Measurements from ENCODE around the gene CDK10.
"Not testable (repeated sequence)": the region's sequence is repeated elsewhere in the genome, so short reads cannot be mapped to it uniquely, and the experiment has no call there.

Gene CDK10

DNA sequence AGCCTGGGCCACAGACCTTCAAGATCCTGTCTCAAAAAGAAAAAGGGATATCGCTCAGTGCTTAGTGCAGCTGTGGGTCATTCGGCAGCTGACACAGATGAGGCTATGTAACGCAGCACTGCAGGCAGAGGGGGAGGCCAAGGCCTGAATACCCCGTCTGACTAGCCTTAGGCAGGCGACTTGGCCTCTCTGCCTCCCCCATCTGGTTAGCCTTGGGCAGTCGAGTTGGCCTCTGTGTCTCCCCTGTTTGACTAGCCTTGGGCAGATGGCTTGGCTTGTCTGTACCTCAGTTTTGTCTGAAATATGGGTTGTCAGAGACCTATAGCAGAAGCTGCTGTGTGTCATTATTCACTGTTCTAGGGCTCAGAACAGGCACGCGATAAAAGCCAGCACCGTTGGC lies 18.9 kb upstream of the CDK10 start:
- H3K27ac ChIP-seq: no peak overlapping the region

DNA sequence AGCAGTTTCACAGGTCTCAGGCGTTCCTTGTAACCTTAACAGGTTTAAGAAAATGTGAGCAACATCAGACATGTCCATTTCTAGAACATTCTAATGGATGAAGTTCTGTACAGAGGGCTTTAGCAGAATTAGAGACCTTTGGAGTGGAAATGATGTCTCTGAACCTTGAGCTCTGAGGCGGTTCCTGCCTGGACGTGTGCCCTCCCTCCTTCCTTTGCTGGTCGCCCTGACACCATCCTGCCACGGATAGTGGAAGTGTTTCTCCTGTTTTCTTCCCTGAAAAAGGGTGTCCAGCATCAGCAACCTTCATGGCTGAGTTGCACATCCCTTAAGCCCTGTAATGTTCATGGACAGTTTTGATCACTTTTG lies 17.7 kb upstream of the CDK10 start:
- no peak overlapping the region for H3K27ac ChIP-seq
- no peak for TF ChIP-seq ZFX (IDR thresholded peaks at IDR 0.05)
- TF ChIP-seq, protein P1, sequence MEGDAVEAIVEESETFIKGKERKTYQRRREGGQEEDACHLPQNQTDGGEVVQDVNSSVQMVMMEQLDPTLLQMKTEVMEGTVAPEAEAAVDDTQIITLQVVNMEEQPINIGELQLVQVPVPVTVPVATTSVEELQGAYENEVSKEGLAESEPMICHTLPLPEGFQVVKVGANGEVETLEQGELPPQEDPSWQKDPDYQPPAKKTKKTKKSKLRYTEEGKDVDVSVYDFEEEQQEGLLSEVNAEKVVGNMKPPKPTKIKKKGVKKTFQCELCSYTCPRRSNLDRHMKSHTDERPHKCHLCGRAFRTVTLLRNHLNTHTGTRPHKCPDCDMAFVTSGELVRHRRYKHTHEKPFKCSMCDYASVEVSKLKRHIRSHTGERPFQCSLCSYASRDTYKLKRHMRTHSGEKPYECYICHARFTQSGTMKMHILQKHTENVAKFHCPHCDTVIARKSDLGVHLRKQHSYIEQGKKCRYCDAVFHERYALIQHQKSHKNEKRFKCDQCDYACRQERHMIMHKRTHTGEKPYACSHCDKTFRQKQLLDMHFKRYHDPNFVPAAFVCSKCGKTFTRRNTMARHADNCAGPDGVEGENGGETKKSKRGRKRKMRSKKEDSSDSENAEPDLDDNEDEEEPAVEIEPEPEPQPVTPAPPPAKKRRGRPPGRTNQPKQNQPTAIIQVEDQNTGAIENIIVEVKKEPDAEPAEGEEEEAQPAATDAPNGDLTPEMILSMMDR (conservative IDR thresholded peaks at IDR 0.05): no peak

More for the DNA sequence above, 18.9 kb upstream of the CDK10 start:
- no peak for TF ChIP-seq ZFX (IDR thresholded peaks at IDR 0.05)
- TF ChIP-seq, protein P1 (conservative IDR thresholded peaks at IDR 0.05): no peak

DNA sequence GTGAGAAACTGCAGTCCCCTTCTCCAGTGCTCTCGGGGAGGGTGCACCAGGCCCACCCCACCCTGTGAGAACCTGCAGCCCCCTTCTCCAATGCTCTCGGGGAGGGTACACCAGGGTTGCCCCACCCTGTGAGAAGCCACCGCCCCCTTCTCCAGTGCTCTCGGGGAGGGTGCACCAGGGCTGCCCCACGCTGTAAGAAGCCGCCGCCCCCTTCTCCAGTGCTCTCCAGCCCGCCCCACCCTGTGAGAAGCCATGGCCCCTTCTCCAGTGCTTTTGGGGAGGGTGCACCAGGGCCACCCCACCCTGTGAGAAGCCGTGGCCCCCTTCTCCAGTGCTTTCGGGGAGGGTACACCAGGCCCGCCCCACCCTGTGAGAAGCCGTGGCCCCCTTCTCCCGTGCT lies 16.7 kb upstream of the CDK10 start:
- no peak overlapping the region for H3K27ac ChIP-seq
- TF ChIP-seq, protein P1 (conservative IDR thresholded peaks at IDR 0.05): no peak
- TF ChIP-seq ZFX (IDR thresholded peaks at IDR 0.05): no peak

DNA sequence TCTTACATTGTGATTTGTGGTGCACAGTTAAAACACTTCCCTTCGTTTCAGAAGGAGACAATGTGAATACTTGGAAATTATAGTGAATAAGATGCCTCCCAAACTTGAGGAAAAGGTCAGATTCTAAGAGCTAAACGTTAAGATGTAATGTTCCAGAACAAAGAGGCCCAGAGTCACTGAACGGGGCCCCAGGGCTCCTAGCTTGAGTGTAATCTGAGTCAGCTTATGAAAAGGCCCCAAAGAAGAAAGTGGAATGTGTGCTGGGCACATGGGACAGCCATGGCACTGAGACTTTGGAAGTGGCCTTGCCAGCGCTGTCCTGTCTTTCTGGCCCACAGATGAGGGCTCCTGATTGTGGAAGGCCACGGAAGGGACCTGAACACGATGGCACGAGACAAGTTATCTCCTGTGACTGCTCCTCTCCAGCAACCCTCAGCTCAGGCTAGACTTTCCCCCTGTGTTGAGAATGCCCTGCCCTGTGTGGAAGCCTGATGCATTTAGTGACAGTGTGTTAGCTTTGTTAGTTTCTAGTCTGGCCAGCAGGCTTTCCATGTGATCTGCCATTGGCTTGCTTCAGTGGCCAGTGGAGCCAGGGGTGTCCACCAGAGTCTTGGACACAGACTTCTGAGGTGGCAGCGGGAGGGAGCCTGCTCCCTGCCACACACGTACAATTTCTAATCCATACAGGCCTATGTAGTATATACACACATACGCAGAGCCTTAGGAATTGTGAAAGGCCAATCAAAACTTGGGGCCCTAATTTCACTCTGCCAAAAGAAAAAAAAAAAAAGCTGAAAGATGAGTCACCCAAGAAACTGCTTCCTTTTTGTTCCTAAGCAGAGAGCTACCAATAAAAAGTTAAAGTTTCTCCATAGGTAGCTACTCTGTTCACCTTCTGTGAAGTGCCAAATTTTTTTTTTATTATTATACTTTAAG lies 15.7 kb upstream of the CDK10 start:
- H3K27ac ChIP-seq: no peak overlapping the region
- no peak for TF ChIP-seq ZFX (IDR thresholded peaks at IDR 0.05)

DNA sequence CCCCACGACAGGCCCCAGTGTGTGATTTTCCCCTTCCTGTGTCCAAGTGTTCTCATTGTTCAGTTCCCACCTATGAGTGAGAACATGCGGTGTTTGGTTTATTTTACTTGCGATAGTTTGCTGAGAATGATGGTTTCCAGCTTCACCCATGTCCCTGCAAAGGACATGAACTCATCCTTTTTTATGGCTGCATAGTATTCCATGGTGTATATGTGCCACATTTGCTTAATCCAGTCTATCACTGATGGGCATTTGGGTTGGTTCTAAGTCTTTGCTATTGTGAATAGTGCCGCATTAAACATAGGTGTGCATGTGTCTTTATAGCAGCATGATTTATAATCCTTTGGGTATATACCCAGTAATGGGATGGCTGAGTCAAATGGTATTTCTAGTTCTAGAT lies 14.9 kb upstream of the CDK10 start:
- not testable (repeated sequence) for H3K27ac ChIP-seq

DNA sequence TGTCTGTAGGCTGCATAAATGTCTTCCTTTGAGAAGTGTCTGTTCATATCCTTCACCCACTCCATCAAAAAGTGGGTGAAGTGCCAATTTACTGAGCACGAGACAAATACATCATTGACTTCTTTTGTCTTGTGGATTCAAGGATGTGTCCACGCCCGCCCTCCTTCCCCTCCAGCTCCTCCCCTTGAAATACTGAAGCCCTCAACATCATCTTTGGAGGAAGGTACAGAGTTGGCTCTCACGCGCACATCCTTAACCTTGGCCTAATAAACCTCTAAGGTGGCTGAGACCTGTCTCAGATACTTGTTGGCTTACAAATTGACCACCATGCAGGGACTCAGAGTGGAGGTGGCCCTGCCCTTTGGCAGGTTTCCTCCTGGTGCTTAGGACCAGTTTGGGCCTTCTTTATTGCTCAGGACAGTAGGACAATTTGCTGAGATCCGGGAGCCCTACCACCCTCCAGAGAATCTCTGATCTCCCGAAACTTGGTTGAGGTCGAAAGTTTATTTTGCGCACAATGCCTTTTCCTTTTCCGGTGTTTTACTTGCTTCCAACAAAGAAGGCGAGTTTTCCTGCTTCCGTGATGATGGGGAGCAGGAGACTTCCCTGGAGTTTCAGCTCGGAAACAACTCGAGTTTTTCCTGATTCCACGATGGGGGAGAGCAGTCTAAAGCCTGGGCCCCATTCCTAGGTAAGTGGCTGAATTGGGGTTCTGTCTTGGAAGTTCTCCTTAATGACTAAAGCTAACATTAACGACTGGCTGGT lies 14.1 kb upstream of the CDK10 start:
- H3K27ac ChIP-seq: no peak overlapping the region
- TF ChIP-seq, protein P1 (conservative IDR thresholded peaks at IDR 0.05): no peak
- no peak for TF ChIP-seq ZFX (IDR thresholded peaks at IDR 0.05)

DNA sequence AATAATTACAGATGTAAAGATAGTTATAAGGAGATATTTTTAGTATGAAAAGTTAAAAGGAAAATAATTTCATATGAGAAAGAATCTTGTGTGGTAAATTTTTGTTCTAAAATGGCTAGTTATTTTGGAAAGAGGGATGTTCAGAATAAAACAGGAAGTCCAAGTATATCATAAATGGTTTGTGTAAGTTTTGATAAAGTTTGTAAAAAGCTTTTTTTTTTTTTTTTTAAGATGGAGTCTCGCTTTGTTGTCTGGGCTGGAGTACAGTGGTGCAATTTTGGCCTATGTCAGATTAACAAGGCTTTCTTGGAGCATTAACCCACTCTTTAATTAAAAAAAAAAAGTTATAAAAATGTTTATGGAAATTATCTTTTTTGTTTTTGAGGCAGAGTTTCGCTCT lies 8.2 kb upstream of the CDK10 start:
- no peak overlapping the region for H3K27ac ChIP-seq
- TF ChIP-seq, protein P1 (conservative IDR thresholded peaks at IDR 0.05): no peak
- no peak for TF ChIP-seq ZFX (IDR thresholded peaks at IDR 0.05)

DNA sequence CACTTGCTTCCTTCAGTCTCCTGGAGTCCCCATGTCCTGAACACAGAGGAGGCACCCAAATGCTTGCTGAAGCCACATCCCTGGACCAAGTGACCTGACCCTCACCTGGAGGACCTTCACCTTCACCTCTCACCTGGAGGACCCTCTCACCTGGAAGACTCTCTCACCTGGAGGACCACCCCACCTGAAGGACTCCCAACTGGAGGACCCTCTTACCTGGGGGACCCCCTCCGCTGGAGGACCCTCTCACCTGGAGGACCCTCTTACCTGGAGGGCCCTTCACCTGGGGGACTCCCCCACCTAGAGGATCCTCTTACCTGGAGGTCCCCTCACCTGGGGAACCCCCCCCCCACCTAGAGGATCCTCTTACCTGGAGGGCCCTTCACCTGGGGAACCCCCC lies 573 bp upstream of the CDK10 start:
- H3K27ac ChIP-seq: no peak overlapping the region; the same call in 1 of the 2 replicates
- TF ChIP-seq, protein P1 (conservative IDR thresholded peaks at IDR 0.05): no peak
- no peak for TF ChIP-seq ZFX (IDR thresholded peaks at IDR 0.05)

All from C4-2B (cell line).